GM18519 (cell line): ENCODE measurements around the gene SLAIN2.
A peak's percentile ranks its signal among the peaks of the same experiment; 100 is the strongest.
"Not testable (repeated sequence)": the region's sequence is repeated elsewhere in the genome, so short reads cannot be mapped to it uniquely, and the experiment has no call there.

Experiments used
- ATAC-seq: cut with Tn5 transposase; IDR thresholded peaks from one replicate; pipeline ENCODE4 v1.9.1; 2021; ENCODE audit warnings: mild to moderate bottlenecking, moderate library complexity; ENCODE audit not compliant: unreplicated experiment, low FRiP score

The SLAIN2 gene

DNA sequence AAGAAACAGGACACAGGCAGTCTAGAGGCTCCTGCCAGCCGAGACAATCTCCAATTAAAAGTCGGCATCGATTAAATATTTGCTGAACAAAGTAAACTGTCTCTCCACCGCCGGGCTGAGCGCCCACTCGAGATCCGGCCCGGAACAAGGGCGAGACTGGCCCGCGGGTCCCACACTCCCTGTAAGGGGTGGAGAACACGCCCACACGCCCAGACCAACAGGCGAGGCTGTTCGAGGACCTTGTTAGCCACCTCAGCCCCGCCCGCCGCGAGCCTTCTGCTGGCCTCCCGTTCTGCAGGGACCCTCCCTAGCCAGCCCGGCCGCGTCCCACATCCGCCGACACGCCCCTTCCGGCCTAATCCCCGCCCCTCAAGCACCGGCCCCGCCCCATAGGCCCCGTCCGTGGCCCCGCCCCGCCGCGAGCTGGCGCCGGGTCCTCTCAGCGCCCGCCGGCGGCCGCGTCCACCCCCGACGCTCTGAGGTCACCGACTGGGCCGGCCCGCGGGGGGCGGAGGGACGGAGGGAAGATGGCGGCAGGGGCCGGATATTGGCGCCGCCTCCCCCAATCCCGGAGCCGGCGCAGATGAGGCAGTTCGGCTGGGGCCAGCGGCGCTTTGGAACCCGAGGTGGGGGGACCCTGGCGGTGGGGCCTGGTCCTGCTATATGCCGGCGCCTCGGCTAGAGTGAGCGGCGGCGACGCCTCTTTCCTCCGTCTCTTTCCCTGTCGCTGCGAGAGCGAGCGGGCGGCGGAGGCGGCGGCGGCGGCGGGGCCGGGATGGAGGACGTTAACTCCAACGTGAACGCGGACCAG lies at the start of gene SLAIN2:
SLAIN2 (plus strand) TSS at position 565 of the 811 bp plus-strand sequence; CDS start at position 776, 211 bp downstream.
- ATAC-seq: peak; percentile 75

DNA sequence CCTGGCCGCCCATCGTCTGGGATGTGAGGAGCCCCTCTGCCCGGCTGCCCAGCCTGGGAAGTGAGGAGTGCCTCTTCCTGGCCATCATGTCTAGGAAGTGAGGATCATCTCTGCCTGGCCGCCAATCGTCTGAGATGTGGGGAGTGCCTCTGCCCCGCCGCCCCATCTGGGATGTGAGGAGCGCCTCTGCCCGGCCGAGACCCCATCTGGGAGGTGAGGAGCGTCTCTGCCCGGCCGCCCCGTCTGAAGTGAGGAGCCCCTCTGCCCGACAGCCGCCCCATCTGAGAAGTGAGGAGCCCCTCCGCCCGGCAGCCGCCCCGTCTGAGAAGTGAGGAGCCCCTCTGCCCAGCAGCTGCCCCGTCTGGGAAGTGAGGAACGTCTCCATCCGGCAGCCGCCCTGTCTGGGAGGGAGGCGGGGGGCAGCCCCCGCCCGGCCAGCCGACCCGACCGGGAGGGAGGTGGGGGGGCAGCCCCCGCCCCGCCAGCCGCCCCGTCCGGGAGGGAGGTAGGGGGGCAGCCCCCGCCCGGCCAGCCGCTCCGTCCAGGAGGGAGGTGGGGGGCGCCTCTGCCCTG lies 49.0 kb upstream of the SLAIN2 start:
- not testable (repeated sequence) for ATAC-seq

DNA sequence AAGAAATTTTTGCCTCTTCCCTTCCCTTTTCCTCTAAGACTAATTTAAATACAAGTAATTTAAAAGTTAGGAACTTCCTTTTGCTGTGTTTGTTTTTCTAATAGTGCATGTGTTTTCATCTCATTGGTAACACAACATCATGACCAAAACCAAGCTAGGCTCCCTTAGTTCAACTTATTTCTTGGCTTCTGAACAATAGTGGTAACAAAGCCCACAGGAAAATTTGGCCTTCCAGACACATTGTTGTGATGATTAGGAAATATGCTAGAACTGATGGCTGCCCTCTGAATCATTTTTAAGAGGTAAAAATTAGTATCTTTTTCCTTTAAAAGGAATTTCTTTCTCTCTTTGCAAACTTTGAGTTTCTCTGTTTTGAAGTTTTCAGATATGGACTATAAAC lies 46.2 kb upstream of the SLAIN2 start:
- ATAC-seq: no peak

DNA sequence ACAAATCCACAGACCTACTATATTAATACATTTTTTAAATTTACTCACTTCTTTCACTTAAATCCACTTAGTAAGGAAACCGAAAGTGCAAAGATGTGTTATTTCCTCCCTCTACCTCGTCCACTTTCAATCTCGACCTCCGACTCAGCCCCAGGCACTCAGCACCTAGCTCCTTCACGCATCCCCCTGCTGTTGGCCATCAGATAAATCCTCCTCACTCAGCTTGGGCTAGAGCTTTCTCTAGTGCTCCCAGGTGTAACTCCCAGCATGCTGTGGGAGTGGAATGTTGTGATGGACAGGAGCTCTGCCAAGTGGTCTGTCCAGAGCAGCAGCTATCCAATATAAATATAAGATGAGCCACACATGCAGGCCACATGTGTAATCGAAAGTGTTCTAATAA lies 45.0 kb upstream of the SLAIN2 start:
- peak; percentile 88 for ATAC-seq

DNA sequence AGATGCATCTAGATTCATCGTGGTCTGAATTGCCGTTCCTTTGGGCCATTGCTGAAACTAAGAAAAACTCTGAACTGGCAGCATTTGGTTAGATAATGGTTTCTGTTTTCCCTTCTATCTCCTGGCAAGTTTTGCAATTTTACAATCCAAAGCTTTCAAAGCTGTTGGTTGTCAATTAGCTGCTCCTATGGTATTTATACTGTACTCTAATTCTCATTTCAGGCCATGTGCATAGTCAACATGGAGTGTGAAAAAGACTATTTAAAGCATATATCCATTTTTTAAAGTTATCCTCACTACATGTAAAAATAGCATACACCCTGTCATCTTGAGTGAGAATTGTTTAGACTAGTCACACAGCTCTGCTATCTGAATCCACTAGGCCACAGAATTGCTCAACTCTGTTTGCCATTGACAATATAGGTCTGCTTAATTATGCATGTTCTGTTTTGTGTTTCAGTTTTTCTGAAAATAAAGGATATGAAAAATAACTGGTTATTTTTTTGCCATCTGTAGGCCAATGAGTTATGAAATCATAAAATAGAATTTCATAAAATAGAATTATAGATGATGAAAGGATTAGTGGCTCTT lies 44.0 kb upstream of the SLAIN2 start:
- ATAC-seq: no peak

DNA sequence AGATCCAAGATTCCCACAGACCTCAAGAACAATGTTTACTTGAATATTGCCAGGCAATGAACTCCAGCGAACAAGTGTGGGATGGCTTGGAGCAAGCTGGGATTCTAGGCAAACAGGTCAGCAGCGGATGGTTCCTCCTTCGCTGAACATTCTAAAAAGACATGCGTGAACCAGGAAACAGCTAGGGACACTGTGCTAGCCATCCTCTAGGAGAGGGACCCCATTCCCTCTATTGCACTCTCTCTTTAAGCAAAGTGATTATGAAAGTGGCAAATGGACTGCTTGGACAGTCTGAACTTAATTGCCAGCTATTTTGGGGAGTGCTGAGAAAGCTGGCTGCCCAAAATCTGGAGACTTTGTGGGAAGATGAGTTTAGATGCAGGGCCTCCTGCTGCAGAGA lies 41.8 kb upstream of the SLAIN2 start:
- no peak for ATAC-seq

DNA sequence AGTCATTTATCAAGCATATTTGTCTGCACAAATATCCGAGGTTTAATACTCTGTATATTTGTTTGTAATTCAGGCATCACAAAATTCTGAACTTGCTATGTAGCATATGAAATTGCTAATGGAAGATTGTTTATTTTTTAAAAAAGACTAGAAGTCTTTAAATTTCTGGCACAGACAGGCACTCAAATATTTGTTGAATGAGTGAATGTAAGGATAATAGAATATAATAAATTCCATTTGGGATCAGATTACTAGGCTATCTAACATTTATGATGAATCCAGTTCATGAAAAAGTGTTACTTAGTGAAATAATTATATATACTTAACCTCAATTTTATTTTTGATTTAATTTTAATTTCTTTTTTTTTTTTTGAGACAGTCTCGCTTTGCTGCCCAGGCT lies 41.3 kb upstream of the SLAIN2 start:
- ATAC-seq: no peak

DNA sequence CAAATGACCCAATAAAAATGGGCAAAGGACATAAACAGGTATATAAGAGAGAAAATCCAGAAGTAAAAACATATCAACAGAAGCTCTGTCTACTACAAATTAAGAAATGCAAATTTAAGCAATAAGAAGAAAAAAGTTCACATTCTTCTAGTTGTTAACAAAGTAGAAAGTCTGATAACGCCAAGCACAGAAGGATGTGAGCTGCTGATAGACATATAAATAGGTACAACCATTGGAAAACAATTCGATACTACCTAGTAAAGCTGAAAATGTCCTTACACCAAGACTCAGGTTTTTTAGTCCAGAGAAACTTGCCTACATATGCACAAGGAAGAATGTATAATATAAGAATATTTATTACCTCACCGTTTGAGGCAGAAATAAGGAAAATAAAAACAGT lies 35.8 kb upstream of the SLAIN2 start:
- no peak for ATAC-seq

DNA sequence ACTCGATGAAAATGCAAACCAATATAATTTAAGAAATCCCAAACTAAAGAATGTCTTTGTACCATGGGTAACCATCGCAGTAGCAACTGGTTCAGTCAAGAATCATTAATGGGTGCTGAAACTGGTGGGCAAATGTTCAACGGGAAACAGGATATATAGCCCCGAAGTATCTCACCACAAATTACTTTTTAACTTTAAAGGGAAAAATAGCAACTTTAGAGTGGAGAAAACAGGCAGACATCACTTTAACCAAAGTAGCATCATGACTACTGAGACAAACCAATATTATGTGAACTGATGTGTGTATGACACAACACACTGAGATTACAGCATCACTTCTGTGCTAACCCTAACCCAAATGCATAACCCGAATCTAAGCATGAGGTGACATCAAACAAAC lies 33.8 kb upstream of the SLAIN2 start:
- ATAC-seq: no peak

DNA sequence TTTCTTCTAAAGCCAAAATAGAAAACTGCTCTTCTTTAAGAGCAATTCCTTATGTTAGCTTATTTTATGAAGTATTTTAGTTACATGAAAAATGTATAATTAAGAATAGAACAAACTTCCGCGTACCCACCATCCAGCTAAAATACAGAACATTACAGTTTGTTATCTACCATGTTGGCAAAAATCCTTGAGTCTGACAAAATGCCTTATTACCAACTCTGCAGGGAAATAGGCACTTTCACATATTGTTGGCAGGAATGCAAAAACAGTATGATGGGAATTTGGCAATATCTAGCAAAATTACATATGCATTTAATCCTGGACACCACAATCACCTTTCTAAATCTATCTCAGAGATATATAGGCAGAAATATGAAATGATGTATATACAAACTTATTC lies 32.4 kb upstream of the SLAIN2 start:
- no peak for ATAC-seq

DNA sequence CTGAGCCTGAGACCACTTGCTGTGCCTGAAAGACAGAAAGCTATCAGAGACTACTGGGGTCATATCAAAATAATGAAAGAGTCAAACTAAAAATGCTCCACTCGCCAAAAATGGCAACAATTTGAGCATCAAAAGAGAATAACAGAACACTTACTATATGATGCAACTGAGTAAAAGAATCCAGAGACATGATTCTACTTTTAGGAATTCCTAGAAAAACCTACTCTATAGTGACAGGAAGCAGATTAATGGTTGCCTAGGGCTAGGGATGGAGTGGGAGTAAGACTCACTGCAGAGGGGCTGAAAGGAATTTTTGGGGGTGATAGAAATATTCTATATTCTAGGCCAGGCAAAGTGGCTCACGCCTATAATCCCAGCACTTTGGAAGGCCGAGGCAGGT lies 29.4 kb upstream of the SLAIN2 start:
- no peak for ATAC-seq

DNA sequence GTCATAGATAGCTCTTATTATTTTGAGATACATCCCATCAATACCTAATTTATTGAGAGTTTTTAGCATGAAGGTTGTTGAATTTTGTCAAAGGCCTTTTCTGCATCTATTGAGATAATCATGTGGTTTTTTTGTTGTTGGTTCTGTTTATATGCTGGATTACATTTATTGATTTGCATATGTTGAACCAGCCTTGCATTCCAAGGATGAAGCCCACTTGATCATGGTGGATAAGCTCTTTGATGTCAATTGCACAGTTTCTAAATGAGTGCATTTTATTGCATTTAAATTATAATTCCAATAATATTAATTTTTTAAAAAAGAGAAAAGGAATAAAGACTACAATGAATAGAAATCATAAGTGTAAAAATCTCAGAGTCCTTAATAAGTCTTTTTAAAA lies 26.6 kb upstream of the SLAIN2 start:
- not testable (repeated sequence) for ATAC-seq

DNA sequence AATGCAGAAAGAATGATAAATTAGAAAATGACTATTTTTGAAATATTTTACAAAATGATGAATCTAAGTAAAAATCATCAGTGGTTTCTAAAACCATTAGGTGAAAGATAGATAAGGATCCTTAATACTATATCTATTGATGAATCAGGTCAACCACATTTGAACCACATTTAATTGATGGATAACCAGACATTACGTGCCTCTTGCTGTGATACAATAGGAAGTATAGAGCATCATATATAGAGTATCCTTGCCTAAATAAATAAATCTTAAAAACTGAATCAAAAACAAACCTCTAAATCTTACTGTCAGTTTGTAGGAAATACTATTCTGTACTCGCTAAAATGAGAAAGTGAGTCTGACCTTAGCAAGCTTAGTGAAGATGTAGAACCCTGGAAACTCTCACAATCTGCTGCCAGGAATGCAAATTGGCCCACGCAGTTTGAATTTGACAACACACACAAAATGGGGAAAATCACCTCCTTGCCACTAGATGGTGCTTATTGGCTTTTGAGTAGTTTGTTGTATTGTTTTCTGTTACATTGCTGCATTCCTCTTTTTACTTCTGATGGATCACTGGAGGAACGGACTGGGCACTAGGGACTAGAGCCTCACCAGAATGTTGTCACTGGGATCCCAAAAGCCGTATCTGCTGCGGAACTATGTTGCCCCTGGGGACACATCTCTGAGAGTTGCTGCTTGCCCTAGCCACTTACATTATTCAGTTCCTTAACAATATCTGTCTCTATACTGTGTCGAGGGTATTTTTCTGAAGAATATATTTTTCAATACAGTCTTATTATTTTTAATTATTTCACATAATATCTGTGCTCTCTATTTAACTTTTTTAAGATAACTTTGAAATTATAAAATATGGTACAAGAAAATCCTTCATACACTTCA lies 25.4 kb upstream of the SLAIN2 start:
- ATAC-seq: peak; percentile 77

DNA sequence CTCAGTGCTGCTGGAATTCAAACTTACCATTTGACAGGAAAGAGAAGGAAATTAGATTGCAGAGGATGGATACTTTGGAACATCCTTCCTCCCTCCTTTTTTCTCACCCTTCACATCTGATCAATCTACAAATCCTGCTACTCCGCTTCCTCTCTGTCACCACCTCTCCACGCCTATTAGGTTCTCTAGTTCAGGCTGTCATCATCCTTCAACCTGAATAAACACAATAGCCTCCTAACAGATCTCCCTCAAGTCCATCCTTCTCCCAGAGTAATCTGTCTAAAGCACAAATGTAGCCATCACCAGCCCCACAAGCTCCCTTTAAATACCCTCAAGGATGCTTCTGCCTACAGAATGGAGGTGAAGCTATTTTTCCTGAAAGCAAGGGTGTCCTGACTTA lies 20.0 kb upstream of the SLAIN2 start:
- no peak for ATAC-seq

DNA sequence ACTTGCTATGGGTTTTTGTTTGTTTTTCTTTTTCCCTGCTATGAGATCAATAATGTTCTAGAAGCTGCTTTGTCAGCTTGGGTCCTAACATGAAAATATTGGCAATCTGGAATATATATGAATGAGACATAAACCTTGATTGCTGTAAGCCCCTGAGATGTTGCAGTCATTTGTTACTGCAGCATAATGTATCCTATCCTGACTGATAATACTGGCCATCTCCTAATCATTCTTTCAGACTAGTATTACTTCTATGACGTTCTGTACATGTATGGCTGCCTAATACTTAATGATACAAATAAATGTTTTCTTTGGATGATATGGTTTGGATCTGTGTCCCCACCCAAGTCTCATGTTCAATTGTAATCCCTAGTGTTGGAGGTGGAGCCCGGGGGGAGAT lies 19.3 kb upstream of the SLAIN2 start:
- ATAC-seq: no peak

DNA sequence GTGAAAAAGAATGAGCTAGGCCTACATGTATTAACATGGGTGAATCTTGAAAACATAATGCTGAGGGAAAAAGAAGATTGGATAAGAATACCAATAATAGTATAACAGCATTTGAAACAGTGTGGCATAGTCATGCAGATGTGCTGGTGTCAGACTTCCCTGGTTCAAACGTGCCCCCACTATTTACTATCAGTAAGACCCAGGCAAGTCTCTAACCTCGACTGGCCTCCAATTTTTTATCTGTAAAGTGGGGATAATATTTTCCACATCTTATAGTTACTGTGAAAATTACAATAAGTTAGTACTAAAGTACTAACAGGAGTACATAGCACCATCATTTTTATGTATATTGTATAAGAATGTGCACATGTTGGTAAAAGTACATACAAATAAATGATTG lies 17.0 kb upstream of the SLAIN2 start:
- ATAC-seq: no peak

DNA sequence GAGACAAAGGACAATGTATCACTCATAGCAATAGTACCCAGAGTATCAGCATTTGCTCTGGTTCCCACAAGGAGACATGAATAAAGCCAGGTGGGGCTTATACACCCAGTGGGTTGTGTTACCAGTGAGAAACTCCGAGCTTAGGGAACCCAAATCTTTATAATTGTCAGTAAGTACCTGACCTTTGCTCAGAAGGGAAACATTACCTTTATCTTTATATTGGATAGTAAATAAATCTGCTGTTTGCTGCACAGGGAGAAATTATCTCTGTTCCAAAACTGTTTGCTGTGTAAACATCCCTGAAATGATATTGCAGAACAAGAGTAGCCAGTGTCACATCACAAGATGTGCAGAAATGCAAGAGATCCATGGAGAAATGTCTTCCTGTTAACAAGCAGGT lies 12.1 kb upstream of the SLAIN2 start:
- ATAC-seq: no peak

DNA sequence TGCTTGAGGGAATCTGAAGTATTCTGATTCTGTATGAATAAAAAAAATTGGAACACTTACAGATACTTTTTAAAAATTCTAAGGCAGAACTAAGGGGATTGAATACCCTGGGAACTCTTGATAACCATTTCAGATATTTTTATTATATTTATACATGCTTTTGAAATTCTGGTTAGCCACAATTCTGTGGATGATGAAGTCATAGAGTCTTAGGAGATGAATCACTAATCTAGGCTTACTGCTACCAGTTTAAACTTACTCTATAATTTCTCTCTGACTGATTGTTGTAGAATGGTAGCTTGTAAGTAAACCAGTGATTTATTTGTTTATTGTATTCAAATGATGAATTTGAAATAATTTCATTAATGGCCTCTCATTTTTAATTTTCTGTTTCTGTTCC lies 11.4 kb upstream of the SLAIN2 start:
- no peak for ATAC-seq

DNA sequence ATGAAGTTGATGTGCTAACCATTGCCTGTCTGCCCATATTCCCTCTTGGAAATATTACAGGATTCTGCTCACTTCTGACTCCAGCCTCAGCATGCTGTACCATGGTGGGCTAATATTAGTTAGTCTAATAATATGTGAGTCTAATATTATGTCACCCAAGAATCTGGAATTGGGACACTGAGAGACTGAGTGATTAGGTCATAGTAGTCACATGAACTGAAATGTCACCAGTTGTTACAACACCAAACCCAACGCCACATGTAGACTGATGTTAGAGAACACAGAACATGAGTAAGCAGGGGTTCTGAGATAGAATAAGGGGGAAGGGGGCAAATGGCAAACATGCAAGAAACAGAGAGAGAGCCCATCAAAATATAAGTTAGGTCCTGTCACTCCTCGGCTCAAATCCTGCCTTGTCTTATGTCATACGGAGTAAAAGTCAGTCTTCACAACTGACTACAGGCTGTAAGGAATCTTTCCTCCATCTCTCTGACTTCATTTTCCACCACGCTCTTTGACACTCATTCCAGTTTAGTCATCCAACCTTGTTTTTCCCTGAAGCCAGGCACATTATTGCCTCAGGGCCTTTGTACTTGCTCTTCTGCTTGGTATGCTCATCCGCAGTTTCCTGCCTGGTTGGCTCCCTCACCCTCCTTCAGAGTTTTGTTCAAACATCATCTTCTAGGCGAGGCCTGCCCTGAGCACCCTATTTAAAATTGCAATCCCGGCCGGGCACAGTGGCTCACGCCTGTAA lies 9.6 kb upstream of the SLAIN2 start:
- ATAC-seq: no peak

DNA sequence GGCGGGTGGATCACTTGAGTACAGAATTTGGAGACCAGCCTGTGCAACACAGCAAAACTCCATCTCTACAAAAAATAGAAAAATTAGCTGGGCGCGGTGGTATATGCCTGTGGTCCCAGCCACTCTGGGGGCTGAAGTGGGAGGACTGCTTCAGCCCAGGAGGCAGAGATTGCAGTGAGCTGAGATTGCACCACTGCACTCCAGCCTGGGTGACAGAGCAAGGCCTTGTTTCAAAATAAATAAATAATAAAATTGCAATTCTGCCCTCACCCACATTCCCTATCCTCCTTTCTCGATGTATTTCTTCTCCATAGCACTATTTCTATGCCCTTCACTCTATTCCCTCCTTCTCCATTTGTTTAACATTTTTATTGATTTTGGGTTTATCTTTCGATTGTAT lies 8.7 kb upstream of the SLAIN2 start:
- ATAC-seq: no peak
